ENCODE measurements around the gene RYR2. TPM values are rescaled to one million over a fixed set of nuclear protein-coding genes. Genes with fewer than 3 reads are reported as not detected.
"Not testable (repeated sequence)": the region's sequence is repeated elsewhere in the genome, so short reads cannot be mapped to it uniquely, and the experiment has no call there.

The RYR2 gene
- total RNA-seq, 2 experiments from 2014 or later, result not detected

- Mint-ChIP-seq H3K27ac (no peak overlapping the region), H3K36me3 (ENCODE audit: low read depth) (no peaks in the 10 kb centered on the region), H3K4me3 (no peak overlapping the region), H3K27me3 (no peaks in the 10 kb centered on the region), H3K4me1 (no peaks in the 10 kb centered on the region), H3K9me3 (no peaks in the 10 kb centered on the region)
- ChIA-PET POLR2A (no interaction called here), CTCF (no interaction called here)
- DNase-seq, result no peak
Observed at GRCh38 chr1:237565236-237565635, 523.3 kb downstream of the RYR2 start.

GRCh38 chr1:237566581-237566980, 524.6 kb downstream of the RYR2 start:
- Mint-ChIP-seq H3K9me3 (no peaks in the 10 kb centered on the region), H3K36me3 (ENCODE audit: low read depth) (no peaks in the 10 kb centered on the region), H3K4me3 (no peak overlapping the region), H3K4me1 (no peaks in the 10 kb centered on the region), H3K27ac (no peak overlapping the region), H3K27me3 (no peaks in the 10 kb centered on the region)
- no peak for DNase-seq
- POLR2A ChIA-PET, result no interaction called here
- CTCF ChIA-PET, result no interaction called here

GRCh38 chr1:237568955-237569354, 527.0 kb downstream of the RYR2 start:
- DNase-seq, result no peak
- Mint-ChIP-seq H3K27ac (no peak overlapping the region), H3K4me1 (no peaks in the 10 kb centered on the region), H3K4me3 (no peak overlapping the region), H3K36me3 (ENCODE audit: low read depth) (no peaks in the 10 kb centered on the region), H3K9me3 (peaks cover 2% of the 10 kb centered on the region), H3K27me3 (no peaks in the 10 kb centered on the region)
- ChIA-PET CTCF (no interaction called here), POLR2A (no interaction called here)

DNA sequence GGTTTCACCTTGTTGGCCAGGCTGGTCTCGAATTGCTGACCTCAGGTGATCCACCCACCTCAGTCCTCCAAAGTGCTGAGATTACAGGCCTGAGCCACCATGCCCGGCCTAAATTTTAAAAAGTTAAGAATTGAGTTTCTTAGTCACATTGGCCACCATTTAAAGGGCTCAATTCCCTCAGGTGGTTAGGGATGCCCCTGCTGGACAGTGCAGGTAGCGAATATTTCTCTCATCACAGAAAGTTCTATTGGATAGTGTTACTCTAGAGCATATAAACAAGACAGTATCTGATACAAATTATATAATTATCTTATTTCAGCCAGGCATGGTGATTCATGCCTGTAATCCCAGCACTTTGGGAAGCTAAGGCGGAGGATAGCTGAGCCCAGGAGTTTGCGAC, 528.5 kb downstream of the RYR2 start:
- H3K4me1 Mint-ChIP-seq, result no peaks in the 10 kb centered on the region
- H3K36me3 Mint-ChIP-seq (ENCODE audit: low read depth), result no peaks in the 10 kb centered on the region
- peaks cover 8% of the 10 kb centered on the region for H3K9me3 Mint-ChIP-seq
- no peak for DNase-seq
- no peak overlapping the region for H3K27ac Mint-ChIP-seq
- no peaks in the 10 kb centered on the region for H3K27me3 Mint-ChIP-seq
- H3K4me3 Mint-ChIP-seq, result no peak overlapping the region
- ChIA-PET CTCF (no interaction called here), POLR2A (no interaction called here)

DNA sequence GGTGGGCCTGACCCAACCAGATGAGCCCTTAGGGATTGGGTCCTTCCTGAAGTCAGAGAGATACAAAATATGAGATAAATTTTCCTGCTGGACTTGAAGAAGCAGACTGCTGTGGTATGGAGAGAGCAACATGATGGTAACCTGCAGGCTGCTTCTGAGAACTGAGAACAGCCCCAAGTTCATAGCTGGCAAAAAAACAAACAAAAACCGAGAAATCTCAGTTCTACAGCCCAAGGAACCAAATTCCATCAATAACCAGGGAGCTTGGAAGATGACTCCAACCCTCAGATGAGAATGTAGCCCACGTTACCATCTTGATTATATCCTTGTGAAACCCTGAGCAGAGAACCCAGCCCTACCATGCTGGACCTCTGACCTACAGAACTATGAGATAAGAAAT, 532.6 kb downstream of the RYR2 start:
- POLR2A ChIA-PET, result no interaction called here
- CTCF ChIA-PET, result no interaction called here
- no peak for DNase-seq
- H3K27me3 Mint-ChIP-seq, result no peaks in the 10 kb centered on the region
- H3K27ac Mint-ChIP-seq, result no peak overlapping the region
- H3K4me3 Mint-ChIP-seq, result no peak overlapping the region
- H3K4me1 Mint-ChIP-seq, result no peaks in the 10 kb centered on the region
- H3K36me3 Mint-ChIP-seq (ENCODE audit: low read depth), result no peaks in the 10 kb centered on the region
- H3K9me3 Mint-ChIP-seq, result peaks cover 20% of the 10 kb centered on the region

GRCh38 chr1:237578540-237578939, 536.6 kb downstream of the RYR2 start:
- POLR2A ChIA-PET, result no interaction called here
- no peak overlapping the region for H3K27ac Mint-ChIP-seq
- H3K4me3 Mint-ChIP-seq, result no peak overlapping the region
- CTCF ChIA-PET, result interaction anchor here (0.7 kb wide), 1 partner anchor 17 kb away, joined by 3 read pairs; no protein-coding TSS in a partner anchor
- H3K9me3 Mint-ChIP-seq, result peaks cover 20% of the 10 kb centered on the region
- H3K27me3 Mint-ChIP-seq, result no peaks in the 10 kb centered on the region
- H3K36me3 Mint-ChIP-seq (ENCODE audit: low read depth), result no peaks in the 10 kb centered on the region
- no peaks in the 10 kb centered on the region for H3K4me1 Mint-ChIP-seq
- no peak for DNase-seq

- Mint-ChIP-seq H3K27ac (no peak overlapping the region), H3K4me3 (no peak overlapping the region), H3K9me3 (peaks cover 12% of the 10 kb centered on the region), H3K4me1 (no peaks in the 10 kb centered on the region), H3K27me3 (no peaks in the 10 kb centered on the region), H3K36me3 (ENCODE audit: low read depth) (no peaks in the 10 kb centered on the region)
- no peak for DNase-seq
- ChIA-PET CTCF (no interaction called here), POLR2A (no interaction called here)
Observed at GRCh38 chr1:237580726-237581125, 538.7 kb downstream of the RYR2 start.

GRCh38 chr1:237583270-237583669, 541.3 kb downstream of the RYR2 start:
- Mint-ChIP-seq H3K27ac (no peak overlapping the region), H3K9me3 (peaks cover 7% of the 10 kb centered on the region), H3K36me3 (ENCODE audit: low read depth) (no peaks in the 10 kb centered on the region), H3K4me1 (no peaks in the 10 kb centered on the region), H3K4me3 (no peak overlapping the region), H3K27me3 (no peaks in the 10 kb centered on the region)
- POLR2A ChIA-PET, result no interaction called here
- CTCF ChIA-PET, result no interaction called here
- no peak for DNase-seq

DNA sequence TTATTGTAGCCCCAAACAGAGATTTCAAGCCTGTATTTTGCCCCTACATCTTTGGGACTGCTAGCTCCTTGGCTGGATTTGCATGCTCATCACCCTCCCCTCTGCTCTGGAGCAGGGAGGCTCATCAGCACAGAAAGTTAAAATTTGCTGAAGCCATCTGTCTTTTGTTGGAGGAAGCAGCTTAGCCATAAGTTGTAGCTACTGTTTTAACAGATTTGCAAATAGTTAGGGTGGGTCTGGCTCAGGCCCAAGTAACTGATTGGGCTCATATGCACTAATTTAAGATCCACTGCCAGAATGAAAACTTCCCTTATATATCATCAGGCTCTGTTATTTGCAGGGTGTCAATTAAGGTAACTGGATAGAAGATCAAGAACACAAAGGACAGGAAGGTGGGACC, 541.8 kb downstream of the RYR2 start:
- Mint-ChIP-seq H3K27ac (no peak overlapping the region), H3K36me3 (ENCODE audit: low read depth) (no peaks in the 10 kb centered on the region), H3K4me3 (no peak overlapping the region), H3K27me3 (no peaks in the 10 kb centered on the region), H3K4me1 (no peaks in the 10 kb centered on the region), H3K9me3 (peaks cover 6% of the 10 kb centered on the region)
- no peak for DNase-seq
- CTCF ChIA-PET, result no interaction called here
- POLR2A ChIA-PET, result no interaction called here

DNA sequence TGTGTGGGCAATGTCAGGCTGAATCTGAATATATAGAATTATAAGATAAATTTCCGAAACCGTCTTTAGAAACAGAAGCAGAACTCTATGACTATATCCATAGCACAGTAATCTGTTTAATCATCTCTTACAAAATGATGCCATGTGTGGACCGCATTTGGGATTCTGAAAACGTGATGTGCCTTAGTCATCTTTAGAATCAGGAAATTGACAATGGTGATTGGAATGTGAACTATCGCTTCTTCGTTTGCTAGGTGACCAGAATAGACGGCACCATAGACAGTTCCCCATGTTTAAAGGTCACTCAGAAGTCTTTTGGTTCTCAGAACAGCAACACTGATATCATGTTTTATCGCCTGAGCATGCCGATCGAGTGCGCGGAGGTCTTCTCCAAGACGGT, 548.4 kb downstream of the RYR2 start:
- no peaks in the 10 kb centered on the region for H3K36me3 Mint-ChIP-seq (ENCODE audit: low read depth)
- no peaks in the 10 kb centered on the region for H3K4me1 Mint-ChIP-seq
- ChIA-PET POLR2A (no interaction called here), CTCF (no interaction called here)
- H3K27ac Mint-ChIP-seq, result no peak overlapping the region
- H3K4me3 Mint-ChIP-seq, result no peak overlapping the region
- H3K27me3 Mint-ChIP-seq, result no peaks in the 10 kb centered on the region
- DNase-seq, result no peak
- peaks cover 10% of the 10 kb centered on the region for H3K9me3 Mint-ChIP-seq

DNA sequence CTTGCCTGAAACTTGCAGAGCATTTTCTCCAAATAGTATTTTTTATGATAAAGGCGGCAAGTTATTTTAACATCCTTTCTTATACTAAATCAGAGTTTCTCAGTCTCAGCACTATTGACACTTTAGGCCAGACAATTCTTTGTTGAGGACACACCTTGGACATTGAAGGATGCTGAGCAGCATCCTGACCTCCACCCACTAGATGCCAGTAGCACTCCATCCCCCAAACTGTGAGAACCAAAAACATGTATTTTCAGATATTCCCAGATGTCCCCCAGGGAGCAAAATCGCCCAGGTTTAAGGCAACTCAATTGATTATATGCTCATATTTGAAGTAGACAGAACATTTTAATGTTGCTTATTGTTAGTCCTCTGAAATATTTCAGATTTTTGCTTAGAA, 549.4 kb downstream of the RYR2 start:
- CTCF ChIA-PET, result no interaction called here
- H3K9me3 Mint-ChIP-seq, result peaks cover 10% of the 10 kb centered on the region
- POLR2A ChIA-PET, result no interaction called here
- H3K36me3 Mint-ChIP-seq (ENCODE audit: low read depth), result no peaks in the 10 kb centered on the region
- H3K4me1 Mint-ChIP-seq, result no peaks in the 10 kb centered on the region
- no peak overlapping the region for H3K27ac Mint-ChIP-seq
- no peak overlapping the region for H3K4me3 Mint-ChIP-seq
- no peaks in the 10 kb centered on the region for H3K27me3 Mint-ChIP-seq
- DNase-seq, result no peak

- H3K4me3 Mint-ChIP-seq; H3K27me3 Mint-ChIP-seq; H3K9me3 Mint-ChIP-seq; DNase-seq; H3K36me3 Mint-ChIP-seq (ENCODE audit: low read depth); H3K27ac Mint-ChIP-seq; H3K4me1 Mint-ChIP-seq; POLR2A ChIA-PET: not testable (repeated sequence)
- CTCF ChIA-PET, result interaction anchor here (0.6 kb wide), 1 partner anchor 50 kb away, joined by 3 read pairs; no protein-coding TSS in a partner anchor
Observed at GRCh38 chr1:237603036-237603568, 561.1 kb downstream of the RYR2 start.

GRCh38 chr1:237608433-237608832, 566.4 kb downstream of the RYR2 start:
- H3K9me3 Mint-ChIP-seq, result peaks cover 7% of the 10 kb centered on the region
- no peaks in the 10 kb centered on the region for H3K36me3 Mint-ChIP-seq (ENCODE audit: low read depth)

DNA sequence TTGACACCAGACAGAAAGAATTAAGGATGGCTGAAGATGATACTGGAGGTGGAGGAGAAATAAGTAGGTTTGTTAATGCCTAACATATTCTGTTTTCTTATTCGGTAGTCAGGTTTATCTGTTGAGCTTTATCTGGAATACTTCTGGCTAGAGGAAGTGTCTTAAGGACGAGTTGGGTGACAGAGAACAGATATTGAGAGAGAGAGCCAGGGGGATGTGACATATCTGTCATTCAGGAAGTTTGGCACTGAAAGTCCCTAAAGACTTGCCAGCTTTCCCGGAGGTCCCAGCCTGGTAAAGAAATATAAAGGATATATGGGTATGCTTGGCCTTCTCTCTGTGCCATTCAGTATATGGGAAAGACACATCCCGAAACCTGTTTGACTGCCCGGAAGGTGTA, 568.2 kb downstream of the RYR2 start:
- H3K36me3 Mint-ChIP-seq (ENCODE audit: low read depth), result no peaks in the 10 kb centered on the region
- H3K4me1 Mint-ChIP-seq, result no peaks in the 10 kb centered on the region
- POLR2A ChIA-PET, result no interaction called here
- DNase-seq, result no peak
- no peak overlapping the region for H3K4me3 Mint-ChIP-seq
- CTCF ChIA-PET, result no interaction called here
- no peak overlapping the region for H3K27ac Mint-ChIP-seq
- peaks cover 2% of the 10 kb centered on the region for H3K9me3 Mint-ChIP-seq
- no peaks in the 10 kb centered on the region for H3K27me3 Mint-ChIP-seq

More at GRCh38 chr1:237608433-237608832, 566.4 kb downstream of the RYR2 start:
- CTCF ChIA-PET, result no interaction called here
- no peak overlapping the region for H3K27ac Mint-ChIP-seq
- H3K4me1 Mint-ChIP-seq, result no peaks in the 10 kb centered on the region
- no peaks in the 10 kb centered on the region for H3K27me3 Mint-ChIP-seq
- POLR2A ChIA-PET, result no interaction called here
- no peak for DNase-seq
- no peak overlapping the region for H3K4me3 Mint-ChIP-seq

Measured in activated CD4-positive, alpha-beta T cell treated with anti-CD3 and anti-CD28 coated beads, Interleukin-2, amount 10 ng/mL, durations not matched to agents 7 days and 5 days (primary cell).